ENCODE data around the gene SPTBN4.

- TF ChIP-seq, protein P1, sequence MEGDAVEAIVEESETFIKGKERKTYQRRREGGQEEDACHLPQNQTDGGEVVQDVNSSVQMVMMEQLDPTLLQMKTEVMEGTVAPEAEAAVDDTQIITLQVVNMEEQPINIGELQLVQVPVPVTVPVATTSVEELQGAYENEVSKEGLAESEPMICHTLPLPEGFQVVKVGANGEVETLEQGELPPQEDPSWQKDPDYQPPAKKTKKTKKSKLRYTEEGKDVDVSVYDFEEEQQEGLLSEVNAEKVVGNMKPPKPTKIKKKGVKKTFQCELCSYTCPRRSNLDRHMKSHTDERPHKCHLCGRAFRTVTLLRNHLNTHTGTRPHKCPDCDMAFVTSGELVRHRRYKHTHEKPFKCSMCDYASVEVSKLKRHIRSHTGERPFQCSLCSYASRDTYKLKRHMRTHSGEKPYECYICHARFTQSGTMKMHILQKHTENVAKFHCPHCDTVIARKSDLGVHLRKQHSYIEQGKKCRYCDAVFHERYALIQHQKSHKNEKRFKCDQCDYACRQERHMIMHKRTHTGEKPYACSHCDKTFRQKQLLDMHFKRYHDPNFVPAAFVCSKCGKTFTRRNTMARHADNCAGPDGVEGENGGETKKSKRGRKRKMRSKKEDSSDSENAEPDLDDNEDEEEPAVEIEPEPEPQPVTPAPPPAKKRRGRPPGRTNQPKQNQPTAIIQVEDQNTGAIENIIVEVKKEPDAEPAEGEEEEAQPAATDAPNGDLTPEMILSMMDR (IDR thresholded peaks at IDR 0.05), result no peak
- no peak for TF ChIP-seq POLR2AphosphoS5 (IDR thresholded peaks at IDR 0.05)
These were observed 9.8 kb upstream of the SPTBN4 start for GRCh38 chr19:40457048-40457447.
